Liver (tissue), 9 donors: ENCODE measurements around the gene PHF19. TPM values are rescaled to one million over a fixed set of nuclear protein-coding genes. Genes with fewer than 3 reads are reported as not detected.

ENCODE experiments used
- DNase-seq: peaks from one replicate; pipeline ENCODE4 v3.0.0-alpha.2; 2017; ENCODE audit warnings: low spot score
- H3K27ac ChIP-seq, 2 donors: one replicate each; pipeline ENCODE4 v1.7.0; 2013; ENCODE audit warnings: inconsistent platforms in 2 of 2, low read length in 2 of 2, control low read depth in 1 of 2, low read depth in 1 of 2, mild to moderate bottlenecking in 1 of 2
- H3K27me3 ChIP-seq, 4 donors: one replicate each; pipeline versions ENCODE4 v1.6.1 to v1.7.0; 2013; ENCODE audit warnings: low read length in 3 of 4, inconsistent platforms in 1 of 4, mild to moderate bottlenecking in 1 of 4, moderate library complexity in 1 of 4; ENCODE audit not compliant: control insufficient read depth in 4 of 4, insufficient read depth in 4 of 4
- H3K36me3 ChIP-seq, 4 donors: one replicate each; pipeline versions ENCODE4 v1.6.1 to v1.7.0; 2013; ENCODE audit warnings: low read length in 3 of 4, mild to moderate bottlenecking in 3 of 4, low read depth in 1 of 4, moderate library complexity in 1 of 4; ENCODE audit not compliant: control insufficient read depth in 4 of 4, insufficient read depth in 3 of 4
- H3K4me1 ChIP-seq, 4 donors: one replicate each; pipeline versions ENCODE4 v1.6.1 to v1.7.0; 2013; ENCODE audit warnings: low read length in 3 of 4, mild to moderate bottlenecking in 3 of 4, moderate library complexity in 1 of 4; ENCODE audit not compliant: control insufficient read depth in 4 of 4, insufficient read depth in 4 of 4
- H3K4me3 ChIP-seq, 3 donors: one replicate each; pipeline versions ENCODE4 v1.6.1 to v1.7.0; 2013; ENCODE audit warnings: low read length in 3 of 3, control low read depth in 1 of 3, low read depth in 1 of 3, mild to moderate bottlenecking in 1 of 3
- H3K9ac ChIP-seq, 2 donors: one replicate each; pipeline ENCODE4 v1.7.0; 2013; ENCODE audit warnings: low read length in 2 of 2, mild to moderate bottlenecking in 2 of 2, moderate library complexity in 2 of 2, control low read depth in 1 of 2, low read depth in 1 of 2
- H3K9me3 ChIP-seq, 4 donors: one replicate each; pipeline versions ENCODE4 v1.6.1 to v1.7.0; 2013; ENCODE audit warnings: low read length in 3 of 4; ENCODE audit not compliant: control insufficient read depth in 4 of 4
- ATF3 ChIP-seq: IDR thresholded peaks from 2 replicates; pipeline ENCODE4 v1.6.1; 2016; ENCODE audit warnings: antibody characterized with exemption
- CTCF ChIP-seq: fragments of 150-350 bp; IDR thresholded peaks from 2 replicates; pipeline ENCODE4 v1.5.1; 2017; ENCODE audit warnings: improper control_type of control experiment, low read depth, low read length; ENCODE audit not compliant: missing input control
- EGR1 ChIP-seq, 2 donors: IDR thresholded peaks; 2 replicates each; pipeline ENCODE4 v1.6.1; 2016 to 2018; ENCODE audit warnings: antibody characterized with exemption in 2 of 2, low read depth in 2 of 2
- FOXA1 ChIP-seq: IDR thresholded peaks from 2 replicates; pipeline ENCODE4 v1.6.1; 2016; ENCODE audit warnings: antibody characterized with exemption
- FOXA2 ChIP-seq: IDR thresholded peaks from 2 replicates; pipeline ENCODE4 v1.6.1; 2016; ENCODE audit warnings: antibody characterized with exemption
- GABPA ChIP-seq, 2 donors: IDR thresholded peaks in 1 of 2; conservative IDR thresholded peaks in 1 of 2; 2 replicates each; pipeline ENCODE4 v1.6.1; 2016; ENCODE audit warnings: antibody characterized with exemption in 2 of 2, mild to moderate bottlenecking in 1 of 2, moderate library complexity in 1 of 2
- HNF4A ChIP-seq, 2 donors: conservative IDR thresholded peaks; 2 replicates each; pipeline ENCODE4 v1.6.1; 2016; ENCODE audit warnings: antibody characterized with exemption in 2 of 2, mild to moderate bottlenecking in 2 of 2
- HNF4G ChIP-seq: IDR thresholded peaks from 2 replicates; pipeline ENCODE4 v1.6.1; 2016; ENCODE audit warnings: antibody characterized with exemption
- JUND ChIP-seq, 2 donors: IDR thresholded peaks; 2 replicates each; pipeline ENCODE4 v1.6.1; 2016; ENCODE audit warnings: antibody characterized with exemption in 2 of 2
- MAX ChIP-seq: IDR thresholded peaks from 2 replicates; pipeline ENCODE4 v1.6.1; 2016; ENCODE audit warnings: antibody characterized with exemption
- NR2F2 ChIP-seq: IDR thresholded peaks from 2 replicates; pipeline ENCODE4 v1.6.1; 2016; ENCODE audit warnings: antibody characterized with exemption
- RAD21 ChIP-seq, 2 donors: IDR thresholded peaks; 2 replicates each; pipeline ENCODE4 v1.6.1; 2016; ENCODE audit warnings: antibody characterized with exemption in 2 of 2, mild to moderate bottlenecking in 2 of 2
- REST ChIP-seq: IDR thresholded peaks from 2 replicates; pipeline ENCODE4 v1.6.1; 2016; ENCODE audit warnings: antibody characterized with exemption, mild to moderate bottlenecking
- RXRA ChIP-seq, 2 donors: IDR thresholded peaks; 2 replicates each; pipeline ENCODE4 v1.6.1; 2017 to 2018; ENCODE audit warnings: antibody characterized with exemption in 2 of 2, mild to moderate bottlenecking in 1 of 2
- SP1 ChIP-seq: IDR thresholded peaks from 2 replicates; pipeline ENCODE4 v1.6.1; 2018; ENCODE audit warnings: antibody characterized with exemption, mild to moderate bottlenecking
- TAF1 ChIP-seq: conservative IDR thresholded peaks from 2 replicates; pipeline ENCODE4 v1.6.1; 2016; ENCODE audit warnings: antibody characterized with exemption, mild to moderate bottlenecking
- YY1 ChIP-seq: IDR thresholded peaks from 2 replicates; pipeline ENCODE4 v1.6.1; 2016; ENCODE audit warnings: antibody characterized with exemption, mild to moderate bottlenecking
- ZBTB33 ChIP-seq: IDR thresholded peaks from 2 replicates; pipeline ENCODE4 v1.6.1; 2016; ENCODE audit warnings: antibody characterized with exemption
- WGBS: extraction: QIAGEN DNeasy Blood & Tissue Kit; methylation state at CpG from one replicate; pipeline ENCODE4 v1.1.7; 2013; 5-methylcytosine and 5-hydroxymethylcytosine counted together
- polyA plus RNA-seq, 2 donors: library from polyadenylated mRNA; stranded (reverse) in 1 of 2; unstranded in 1 of 2; fragments of 200-250 nt in 1 of 2; fragments of >200 nt in 1 of 2; fragmentation: Nextera tagmentation in 1 of 2; extraction: Ambion mirVana in 1 of 2; gene quantifications; one replicate each; pipeline versions ENCODE4 v1.2.1 to v1.2.3, GENCODE V29; 2013 to 2015
- total RNA-seq, 2 donors: library from RNA; depleted of rRNA; stranded (reverse); fragments of >200 nt; gene quantifications; one replicate each; pipeline ENCODE4 v1.2.3, GENCODE V29; 2014
- donor health status: healthy.
- donor health status: healthy.
- donor health status: healthy.
- donor health status: healthy.
- donor health status: healthy.

Gene PHF19
- total and polyA plus RNA-seq, 4 donors = 1.9 to 16.0 (median 3.5) TPM

GRCh38 chr9:120867676-120868338, 9.2 kb downstream of the PHF19 start:
- no peaks in the 10 kb centered on the region for H3K27me3 ChIP-seq
- no peak overlapping the region for H3K9ac ChIP-seq
- no peaks in the 10 kb centered on the region for H3K9me3 ChIP-seq
- DNase-seq = no peak
- H3K27ac ChIP-seq = peak overlapping the region in 1 of 2 donors; percentile 69
- 95% methylated on average over 15 of the region's 15 CpGs for WGBS
- peaks cover 0 to 2% (median 0%) of the 10 kb centered on the region in 4 donors for H3K36me3 ChIP-seq
- peak overlapping the region in 1 of 3 donors; percentile 42 for H3K4me3 ChIP-seq
- H3K4me1 ChIP-seq = peaks cover 0 to 11% (median 6%) of the 10 kb centered on the region in 4 donors
- no peak for TF ChIP-seq FOXA2
- TF ChIP-seq CTCF = no peak
- no peak for TF ChIP-seq YY1
- no peak for TF ChIP-seq TAF1
- no peak for TF ChIP-seq FOXA1
- TF ChIP-seq EGR1 (IDR thresholded peaks at IDR 0.05; ENCODE audit: low read depth in 2 of 2) = no peak
- no peak for TF ChIP-seq RXRA (IDR thresholded peaks at IDR 0.05)
- no peak for TF ChIP-seq NR2F2
- no peak for TF ChIP-seq SP1
- TF ChIP-seq RAD21 (IDR thresholded peaks at IDR 0.05) = no peak
- no peak for TF ChIP-seq HNF4G
- no peak for TF ChIP-seq MAX

GRCh38 chr9:120866651-120867050, 10.3 kb downstream of the PHF19 start:
- Histone ChIP-seq H3K9me3 (no peaks in the 10 kb centered on the region), H3K27me3 (no peaks in the 10 kb centered on the region), H3K4me1 (peaks cover 0 to 11% (median 6%) of the 10 kb centered on the region in 4 donors), H3K9ac (no peak overlapping the region), H3K27ac (no peak overlapping the region), H3K4me3 (no peak overlapping the region), H3K36me3 (peaks cover 0 to 2% (median 0%) of the 10 kb centered on the region in 4 donors)
- no peak for TF ChIP-seq RXRA (IDR thresholded peaks at IDR 0.05)
- no peak for TF ChIP-seq RAD21 (IDR thresholded peaks at IDR 0.05)
- no peak for TF ChIP-seq JUND (IDR thresholded peaks at IDR 0.05)
- no peak for TF ChIP-seq ATF3
- TF ChIP-seq NR2F2 = no peak
- TF ChIP-seq HNF4A (conservative IDR thresholded peaks at IDR 0.05) = no peak
- TF ChIP-seq YY1 = no peak
- no peak for TF ChIP-seq SP1
- TF ChIP-seq REST = no peak
- no peak for TF ChIP-seq MAX
- TF ChIP-seq TAF1 = no peak
- no peak for TF ChIP-seq GABPA (IDR thresholded peaks at IDR 0.05 in 1 of 2, conservative IDR thresholded peaks at IDR 0.05 in 1 of 2)
- no peak for TF ChIP-seq FOXA2
- no peak for TF ChIP-seq FOXA1
- no peak for TF ChIP-seq HNF4G
- no peak for TF ChIP-seq CTCF
- TF ChIP-seq ZBTB33 = no peak
- WGBS = 97% methylated on average over 6 of the region's 6 CpGs
- no peak for DNase-seq
